ENCODE data around the gene KRTAP3-3.

KRTAP3-3 gene

DNA sequence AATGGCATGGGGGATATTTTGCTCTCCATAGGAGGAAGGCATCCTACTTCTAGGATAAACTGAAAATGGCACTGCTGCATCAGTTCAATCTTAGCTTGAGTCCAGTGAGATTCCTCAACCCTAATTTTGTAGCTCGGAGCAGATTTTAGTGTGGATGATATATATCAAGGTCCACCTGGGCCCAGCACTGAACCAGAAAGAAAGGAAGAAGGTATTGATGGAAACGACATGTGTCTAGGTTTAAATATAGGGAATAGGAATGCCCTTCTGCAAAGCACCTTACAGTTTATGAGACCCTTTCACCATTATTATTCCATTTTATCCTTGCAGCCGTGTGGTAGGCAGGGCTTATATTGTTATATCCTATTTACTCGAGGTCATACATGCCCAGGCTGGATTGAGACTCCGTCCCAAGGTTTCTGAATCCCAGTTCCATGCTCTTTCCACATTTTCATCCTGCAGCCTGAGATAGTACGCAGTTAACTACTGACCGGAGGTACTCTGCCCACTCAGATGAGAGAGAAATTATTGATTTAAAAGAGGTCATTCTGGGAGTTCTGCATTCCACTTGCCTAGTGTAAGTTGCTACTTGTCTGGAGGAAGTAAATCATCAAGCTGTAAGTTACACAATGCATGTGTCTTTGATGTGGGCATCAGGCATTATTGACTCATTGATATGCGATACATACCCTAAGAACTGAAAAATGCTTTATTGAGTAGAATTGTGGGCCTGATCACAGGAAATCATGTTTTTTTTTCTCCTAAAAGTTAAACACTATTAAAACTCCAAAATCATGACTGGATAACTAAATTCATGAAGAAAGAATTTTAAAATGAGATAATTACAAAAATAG lies 37.3 kb downstream of the KRTAP3-3 start:
- Histone ChIP-seq H3K4me3 (ENCODE audit: low read depth in 1 of 2, low read length in 2 of 2) (no peak overlapping the region), H3K36me3 (ENCODE audit: insufficient read depth, low read length) (no peaks in the 10 kb centered on the region), H3K9me3 (ENCODE audit: low read length) (no peaks in the 10 kb centered on the region), H3K4me1 (ENCODE audit: insufficient read depth, low read length) (no peaks in the 10 kb centered on the region), H3K27me3 (ENCODE audit: control insufficient read depth in 1 of 2, insufficient read depth in 2 of 2, low read length in 2 of 2) (no peaks in the 10 kb centered on the region), H3K27ac (ENCODE audit: low read depth, low read length) (no peak overlapping the region), H3K9ac (ENCODE audit: low read length) (no peak overlapping the region)

DNA sequence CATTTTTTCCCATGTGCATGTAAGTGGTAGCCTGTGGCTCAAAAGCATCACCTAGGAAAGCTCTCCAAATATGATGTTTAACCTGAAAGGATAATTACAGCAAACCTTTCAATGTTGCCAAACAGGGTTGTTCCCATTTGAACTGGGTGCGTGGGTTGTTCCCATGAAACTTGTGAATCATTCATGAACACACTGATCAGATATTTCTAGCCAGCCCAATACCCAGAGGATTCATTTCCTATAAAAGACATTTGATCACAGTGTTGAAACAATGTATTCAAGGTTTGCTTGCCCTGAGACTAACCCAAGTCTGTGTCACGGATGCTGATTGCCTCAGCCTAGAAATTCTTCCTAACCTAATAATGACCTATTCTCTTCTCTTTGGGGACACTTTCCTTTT lies 40.1 kb downstream of the KRTAP3-3 start:
- Histone ChIP-seq H3K36me3 (ENCODE audit: insufficient read depth, low read length) (no peaks in the 10 kb centered on the region), H3K4me3 (ENCODE audit: low read depth in 1 of 2, low read length in 2 of 2) (no peak overlapping the region), H3K9ac (ENCODE audit: low read length) (no peak overlapping the region), H3K27ac (ENCODE audit: low read depth, low read length) (no peak overlapping the region), H3K4me1 (ENCODE audit: insufficient read depth, low read length) (no peaks in the 10 kb centered on the region), H3K9me3 (ENCODE audit: low read length) (no peaks in the 10 kb centered on the region), H3K27me3 (ENCODE audit: control insufficient read depth in 1 of 2, insufficient read depth in 2 of 2, low read length in 2 of 2) (no peaks in the 10 kb centered on the region)

DNA sequence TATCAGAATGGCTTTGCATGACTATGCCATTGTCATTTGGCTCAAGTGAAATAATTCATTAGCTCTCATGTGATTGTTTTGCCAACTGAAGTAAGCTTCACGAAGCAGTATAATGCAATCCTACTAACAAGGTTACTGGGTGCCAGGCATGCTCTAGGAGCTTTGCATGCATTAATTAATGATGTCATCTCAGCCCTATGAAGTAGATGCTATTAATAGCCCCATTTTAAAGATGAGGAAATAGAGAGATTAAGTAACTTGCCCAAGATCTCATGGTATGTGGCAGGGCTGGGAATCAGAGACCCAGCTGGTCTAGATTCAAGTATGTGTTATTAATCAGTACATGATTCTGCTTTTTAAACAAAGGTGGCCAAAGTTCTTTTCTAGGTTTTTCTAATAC lies 41.3 kb downstream of the KRTAP3-3 start:
- Histone ChIP-seq H3K4me3 (ENCODE audit: low read depth in 1 of 2, low read length in 2 of 2) (no peak overlapping the region), H3K27ac (ENCODE audit: low read depth, low read length) (no peak overlapping the region), H3K9ac (ENCODE audit: low read length) (no peak overlapping the region), H3K27me3 (ENCODE audit: control insufficient read depth in 1 of 2, insufficient read depth in 2 of 2, low read length in 2 of 2) (peaks cover 0 to 4% of the 10 kb centered on the region in 2 donors), H3K36me3 (ENCODE audit: insufficient read depth, low read length) (no peaks in the 10 kb centered on the region), H3K4me1 (ENCODE audit: insufficient read depth, low read length) (no peaks in the 10 kb centered on the region), H3K9me3 (ENCODE audit: low read length) (no peaks in the 10 kb centered on the region)

DNA sequence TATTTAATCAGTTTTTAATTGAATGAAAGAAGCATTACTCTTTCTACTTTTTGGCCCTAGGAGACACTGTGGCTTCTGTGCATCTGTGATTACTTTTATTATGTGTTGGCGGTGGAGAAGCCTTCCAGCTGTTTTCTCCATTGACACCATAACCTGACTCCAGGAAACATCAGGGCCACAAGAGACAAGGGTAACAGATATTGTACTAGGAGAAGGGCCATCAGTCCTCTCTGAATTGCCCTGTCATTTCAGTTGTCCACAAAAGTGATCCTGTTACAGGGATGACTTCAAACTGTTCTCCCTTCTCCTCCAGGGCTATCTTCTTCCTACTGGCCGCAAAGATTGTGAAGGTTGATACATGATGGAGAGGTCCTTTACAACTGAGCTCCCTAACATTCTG lies 41.8 kb downstream of the KRTAP3-3 start:
- Histone ChIP-seq H3K9me3 (ENCODE audit: low read length) (no peaks in the 10 kb centered on the region), H3K4me1 (ENCODE audit: insufficient read depth, low read length) (no peaks in the 10 kb centered on the region), H3K36me3 (ENCODE audit: insufficient read depth, low read length) (no peaks in the 10 kb centered on the region), H3K9ac (ENCODE audit: low read length) (no peak overlapping the region), H3K27me3 (ENCODE audit: control insufficient read depth in 1 of 2, insufficient read depth in 2 of 2, low read length in 2 of 2) (peaks cover 0 to 4% of the 10 kb centered on the region in 2 donors), H3K4me3 (ENCODE audit: low read depth in 1 of 2, low read length in 2 of 2) (no peak overlapping the region), H3K27ac (ENCODE audit: low read depth, low read length) (no peak overlapping the region)

DNA sequence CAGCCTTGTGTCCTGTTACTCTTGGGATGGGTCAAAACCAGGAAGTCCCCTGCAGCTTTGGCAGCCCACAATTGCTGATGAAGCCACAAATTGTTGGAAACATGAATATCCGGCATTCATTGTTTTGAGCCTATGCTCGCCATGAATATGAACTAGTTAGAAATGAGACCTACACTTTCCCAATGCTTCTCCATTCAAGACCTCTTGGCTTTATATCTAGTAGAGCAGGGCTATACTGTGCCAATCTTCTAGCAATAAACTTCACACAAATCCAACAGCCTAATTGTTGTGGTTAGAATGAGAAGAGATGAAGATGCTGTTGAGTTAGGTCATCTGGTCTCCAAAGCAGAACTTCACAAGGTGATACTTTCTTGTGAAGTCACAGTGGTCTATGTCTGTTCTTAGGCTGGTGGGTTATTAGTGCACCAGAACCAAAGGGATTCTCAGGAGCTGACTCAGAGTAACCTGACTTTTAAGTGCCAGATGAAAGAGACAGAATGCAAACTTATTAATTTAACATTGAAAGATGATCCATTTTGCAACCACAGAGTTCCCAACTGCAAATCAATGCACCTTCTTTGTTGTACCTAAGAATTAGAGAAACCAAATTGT lies 42.8 kb downstream of the KRTAP3-3 start:
- Histone ChIP-seq H3K9me3 (ENCODE audit: low read length) (no peaks in the 10 kb centered on the region), H3K27ac (ENCODE audit: low read depth, low read length) (no peak overlapping the region), H3K4me3 (ENCODE audit: low read depth in 1 of 2, low read length in 2 of 2) (no peak overlapping the region), H3K9ac (ENCODE audit: low read length) (no peak overlapping the region), H3K27me3 (ENCODE audit: control insufficient read depth in 1 of 2, insufficient read depth in 2 of 2, low read length in 2 of 2) (peaks cover 0 to 4% of the 10 kb centered on the region in 2 donors), H3K36me3 (ENCODE audit: insufficient read depth, low read length) (no peaks in the 10 kb centered on the region), H3K4me1 (ENCODE audit: insufficient read depth, low read length) (no peaks in the 10 kb centered on the region)

DNA sequence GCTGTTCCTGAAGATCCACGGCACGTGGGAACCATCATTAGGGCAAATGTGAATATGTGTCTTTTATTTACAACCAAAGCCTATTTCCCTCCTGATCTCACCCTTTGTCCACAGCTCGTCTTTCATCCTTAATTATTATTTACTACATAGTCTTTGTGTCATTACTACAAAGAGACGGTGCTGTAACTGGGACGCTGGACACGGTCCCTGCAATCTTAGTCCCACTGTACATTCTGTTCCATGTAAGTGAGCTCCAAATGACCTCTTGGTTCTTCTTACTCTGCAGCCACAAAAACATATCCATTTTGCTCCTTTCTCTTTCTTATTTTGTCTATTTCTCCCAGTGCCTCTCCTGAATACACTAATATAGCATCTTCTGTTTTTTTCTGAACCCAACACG lies 43.8 kb downstream of the KRTAP3-3 start:
- Histone ChIP-seq H3K27ac (ENCODE audit: low read depth, low read length) (no peak overlapping the region), H3K9me3 (ENCODE audit: low read length) (no peaks in the 10 kb centered on the region), H3K36me3 (ENCODE audit: insufficient read depth, low read length) (no peaks in the 10 kb centered on the region), H3K9ac (ENCODE audit: low read length) (no peak overlapping the region), H3K4me3 (ENCODE audit: low read depth in 1 of 2, low read length in 2 of 2) (no peak overlapping the region), H3K4me1 (ENCODE audit: insufficient read depth, low read length) (no peaks in the 10 kb centered on the region), H3K27me3 (ENCODE audit: control insufficient read depth in 1 of 2, insufficient read depth in 2 of 2, low read length in 2 of 2) (peaks cover 0 to 4% of the 10 kb centered on the region in 2 donors)

DNA sequence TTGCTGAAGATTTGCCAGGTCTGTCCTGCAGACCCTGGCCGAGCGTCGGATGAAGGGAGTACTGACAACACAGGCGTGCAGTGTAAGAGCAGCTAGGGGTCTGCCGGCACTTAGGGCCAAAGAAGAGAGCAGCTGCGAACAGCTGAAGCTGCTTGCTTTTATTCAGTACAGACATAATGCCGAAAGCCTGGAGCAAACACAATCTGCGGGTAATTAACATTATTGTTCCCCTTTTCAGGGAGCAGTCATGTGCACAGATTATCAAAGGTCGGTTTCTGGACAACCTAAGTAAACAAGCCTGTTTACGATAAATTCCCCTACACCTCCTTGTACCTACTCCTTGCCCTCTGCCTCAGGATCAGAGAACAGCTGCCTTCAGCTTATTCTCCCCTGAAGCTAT lies 44.5 kb downstream of the KRTAP3-3 start:
- Histone ChIP-seq H3K9ac (ENCODE audit: low read length) (no peak overlapping the region), H3K9me3 (ENCODE audit: low read length) (no peaks in the 10 kb centered on the region), H3K36me3 (ENCODE audit: insufficient read depth, low read length) (no peaks in the 10 kb centered on the region), H3K27me3 (ENCODE audit: control insufficient read depth in 1 of 2, insufficient read depth in 2 of 2, low read length in 2 of 2) (peaks cover 0 to 4% of the 10 kb centered on the region in 2 donors), H3K4me3 (ENCODE audit: low read depth in 1 of 2, low read length in 2 of 2) (no peak overlapping the region), H3K4me1 (ENCODE audit: insufficient read depth, low read length) (no peaks in the 10 kb centered on the region), H3K27ac (ENCODE audit: low read depth, low read length) (no peak overlapping the region)

DNA sequence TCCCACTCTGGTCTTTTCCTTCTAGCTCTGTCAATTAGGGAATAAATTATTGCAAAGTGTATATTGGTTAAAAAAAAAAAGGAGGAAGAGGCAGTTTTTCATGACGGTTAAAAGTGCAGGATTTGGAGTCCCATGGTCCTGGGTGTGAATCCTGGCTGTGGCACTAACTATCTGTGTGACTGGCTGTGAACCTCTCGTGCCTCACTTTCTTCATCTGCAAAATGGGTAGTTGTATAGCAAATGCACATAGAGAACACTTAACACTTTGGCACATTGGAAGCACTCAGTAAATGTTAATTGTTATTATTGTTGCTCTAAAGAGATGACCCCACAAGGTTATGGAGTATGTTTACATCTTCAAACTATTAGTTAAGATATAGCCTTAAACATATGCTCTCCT lies 46.0 kb downstream of the KRTAP3-3 start:
- Histone ChIP-seq H3K4me3 (ENCODE audit: low read depth in 1 of 2, low read length in 2 of 2) (no peak overlapping the region), H3K4me1 (ENCODE audit: insufficient read depth, low read length) (no peaks in the 10 kb centered on the region), H3K9ac (ENCODE audit: low read length) (no peak overlapping the region), H3K27me3 (ENCODE audit: control insufficient read depth in 1 of 2, insufficient read depth in 2 of 2, low read length in 2 of 2) (peaks cover 0 to 4% of the 10 kb centered on the region in 2 donors), H3K9me3 (ENCODE audit: low read length) (no peaks in the 10 kb centered on the region), H3K36me3 (ENCODE audit: insufficient read depth, low read length) (no peaks in the 10 kb centered on the region), H3K27ac (ENCODE audit: low read depth, low read length) (no peak overlapping the region)

DNA sequence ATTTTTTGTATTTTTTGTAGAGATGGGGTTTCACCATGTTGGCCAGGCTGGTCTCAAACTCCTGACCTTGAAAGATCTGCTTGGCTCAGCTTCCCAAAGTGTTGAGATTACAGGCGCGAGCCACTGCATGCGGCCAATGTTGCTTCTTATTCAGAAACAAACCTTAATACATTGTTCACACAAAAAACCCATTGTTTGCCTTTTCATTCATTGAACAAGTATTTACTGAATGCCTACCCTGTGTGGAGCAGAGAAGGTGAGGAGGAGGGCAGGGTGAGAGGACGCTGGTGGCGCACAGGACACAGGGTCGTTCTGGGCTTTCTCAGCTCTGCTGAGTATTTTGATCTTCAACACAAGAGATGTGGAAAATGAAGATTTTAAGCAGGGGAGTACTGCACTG lies 48.5 kb downstream of the KRTAP3-3 start:
- no peak overlapping the region for H3K4me3 ChIP-seq (ENCODE audit: low read depth in 1 of 2, low read length in 2 of 2)
- H3K27ac ChIP-seq (ENCODE audit: low read depth, low read length), result no peak overlapping the region
- no peaks in the 10 kb centered on the region for H3K4me1 ChIP-seq (ENCODE audit: insufficient read depth, low read length)
- no peaks in the 10 kb centered on the region for H3K36me3 ChIP-seq (ENCODE audit: insufficient read depth, low read length)
- no peak overlapping the region for H3K9ac ChIP-seq (ENCODE audit: low read length)
- H3K27me3 ChIP-seq (ENCODE audit: control insufficient read depth in 1 of 2, insufficient read depth in 2 of 2, low read length in 2 of 2), result peaks cover 0 to 4% of the 10 kb centered on the region in 2 donors
- H3K9me3 ChIP-seq (ENCODE audit: low read length), result no peaks in the 10 kb centered on the region

DNA sequence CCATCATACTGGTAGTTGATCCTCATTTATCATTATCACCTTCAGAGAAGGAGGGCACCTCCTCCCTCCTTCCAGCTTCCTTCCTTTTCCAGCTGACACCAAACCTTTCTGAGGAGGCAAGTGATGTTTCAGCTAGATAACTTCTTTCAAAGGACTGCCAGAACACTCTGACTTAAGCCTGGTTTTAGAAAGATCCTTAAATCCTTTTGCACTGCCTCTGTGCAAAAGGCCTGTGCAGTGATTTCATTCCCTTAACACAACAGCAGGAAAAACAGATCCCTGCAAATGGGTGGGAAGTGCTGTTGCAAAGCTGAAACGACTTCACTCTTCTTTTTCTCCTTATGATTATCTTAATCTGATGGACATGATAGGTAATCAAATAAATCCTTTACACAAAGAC lies 49.4 kb downstream of the KRTAP3-3 start:
- no peak overlapping the region for H3K27ac ChIP-seq (ENCODE audit: low read depth, low read length)
- no peaks in the 10 kb centered on the region for H3K36me3 ChIP-seq (ENCODE audit: insufficient read depth, low read length)
- H3K9ac ChIP-seq (ENCODE audit: low read length), result no peak overlapping the region
- no peak overlapping the region for H3K4me3 ChIP-seq (ENCODE audit: low read depth in 1 of 2, low read length in 2 of 2)
- H3K9me3 ChIP-seq (ENCODE audit: low read length), result no peaks in the 10 kb centered on the region
- peaks cover 0 to 4% of the 10 kb centered on the region in 2 donors for H3K27me3 ChIP-seq (ENCODE audit: control insufficient read depth in 1 of 2, insufficient read depth in 2 of 2, low read length in 2 of 2)
- H3K4me1 ChIP-seq (ENCODE audit: insufficient read depth, low read length), result no peaks in the 10 kb centered on the region
